Measurements from ENCODE around the gene SH3BP5L.
"Not testable (repeated sequence)": the region's sequence is repeated elsewhere in the genome, so short reads cannot be mapped to it uniquely, and the experiment has no call there.

Gene SH3BP5L

DNA sequence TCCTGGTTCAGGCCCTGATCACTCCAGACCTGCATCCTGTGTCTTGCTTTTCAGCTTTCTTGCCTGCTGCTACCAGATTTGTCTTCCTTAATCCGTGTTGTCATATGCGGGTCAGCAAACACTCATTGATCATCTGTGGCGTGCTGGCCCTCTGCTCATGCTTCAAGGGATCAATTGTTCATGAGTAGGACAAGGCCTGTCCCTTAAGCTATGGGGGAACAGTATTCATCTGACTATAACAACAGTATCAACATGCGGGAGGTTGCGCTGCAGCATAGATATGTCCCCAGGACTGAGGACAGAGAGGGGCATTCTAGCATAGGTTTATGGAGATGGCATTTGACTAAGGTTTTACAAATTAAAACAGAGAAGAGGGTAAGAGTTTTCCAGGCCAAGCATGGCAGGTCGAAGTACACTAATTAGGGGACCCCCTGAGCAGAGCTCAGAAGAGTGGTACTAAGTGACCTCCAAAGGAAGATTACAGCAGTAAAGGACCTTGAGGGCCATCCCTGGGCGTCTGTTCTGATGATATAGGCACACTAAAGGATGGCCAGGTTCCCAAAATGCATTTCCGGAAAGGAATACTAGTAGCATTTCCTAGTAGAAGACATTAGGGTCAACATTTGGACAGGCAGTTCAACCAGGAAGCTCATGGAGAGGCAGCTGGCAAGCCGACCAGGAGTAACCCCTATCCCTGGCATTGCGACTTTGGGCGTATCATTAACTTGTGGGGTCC, 11.5 kb upstream of the SH3BP5L start:
- DNase-seq (ENCODE audit: low spot score), result no peak
- TF ChIP-seq, protein P1, sequence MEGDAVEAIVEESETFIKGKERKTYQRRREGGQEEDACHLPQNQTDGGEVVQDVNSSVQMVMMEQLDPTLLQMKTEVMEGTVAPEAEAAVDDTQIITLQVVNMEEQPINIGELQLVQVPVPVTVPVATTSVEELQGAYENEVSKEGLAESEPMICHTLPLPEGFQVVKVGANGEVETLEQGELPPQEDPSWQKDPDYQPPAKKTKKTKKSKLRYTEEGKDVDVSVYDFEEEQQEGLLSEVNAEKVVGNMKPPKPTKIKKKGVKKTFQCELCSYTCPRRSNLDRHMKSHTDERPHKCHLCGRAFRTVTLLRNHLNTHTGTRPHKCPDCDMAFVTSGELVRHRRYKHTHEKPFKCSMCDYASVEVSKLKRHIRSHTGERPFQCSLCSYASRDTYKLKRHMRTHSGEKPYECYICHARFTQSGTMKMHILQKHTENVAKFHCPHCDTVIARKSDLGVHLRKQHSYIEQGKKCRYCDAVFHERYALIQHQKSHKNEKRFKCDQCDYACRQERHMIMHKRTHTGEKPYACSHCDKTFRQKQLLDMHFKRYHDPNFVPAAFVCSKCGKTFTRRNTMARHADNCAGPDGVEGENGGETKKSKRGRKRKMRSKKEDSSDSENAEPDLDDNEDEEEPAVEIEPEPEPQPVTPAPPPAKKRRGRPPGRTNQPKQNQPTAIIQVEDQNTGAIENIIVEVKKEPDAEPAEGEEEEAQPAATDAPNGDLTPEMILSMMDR (IDR thresholded peaks at IDR 0.05; ENCODE audit: extremely low read depth, missing control alignments), result no peak

DNA sequence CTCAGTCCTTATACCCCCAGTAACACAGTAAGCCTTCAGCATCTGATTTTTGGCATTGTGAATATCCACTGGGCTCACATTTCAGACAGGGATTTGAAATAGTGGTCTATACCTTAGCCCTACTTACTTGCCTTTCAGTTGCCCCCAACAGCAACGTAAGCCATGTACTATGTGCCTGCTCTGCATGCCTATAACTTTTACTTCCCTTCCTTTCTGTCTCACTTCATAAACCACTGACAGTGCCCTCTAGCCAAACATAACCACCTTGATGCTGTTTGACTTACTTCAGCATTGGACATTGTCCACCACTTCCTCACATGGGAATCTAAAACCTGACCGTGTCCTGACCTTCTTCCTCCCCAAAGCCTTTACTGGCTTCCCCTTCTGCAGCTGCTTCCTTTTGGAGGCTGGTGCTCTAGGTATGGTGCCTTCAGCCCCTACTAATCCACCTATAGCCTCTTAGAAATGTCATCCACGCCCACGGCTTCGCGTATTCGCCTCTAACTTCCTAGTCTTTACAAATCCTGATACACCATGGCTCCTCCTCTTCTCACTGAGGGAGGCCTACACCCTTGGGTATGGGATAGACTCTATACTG, 8.7 kb upstream of the SH3BP5L start:
- DNase-seq (ENCODE audit: low spot score), result no peak

DNA sequence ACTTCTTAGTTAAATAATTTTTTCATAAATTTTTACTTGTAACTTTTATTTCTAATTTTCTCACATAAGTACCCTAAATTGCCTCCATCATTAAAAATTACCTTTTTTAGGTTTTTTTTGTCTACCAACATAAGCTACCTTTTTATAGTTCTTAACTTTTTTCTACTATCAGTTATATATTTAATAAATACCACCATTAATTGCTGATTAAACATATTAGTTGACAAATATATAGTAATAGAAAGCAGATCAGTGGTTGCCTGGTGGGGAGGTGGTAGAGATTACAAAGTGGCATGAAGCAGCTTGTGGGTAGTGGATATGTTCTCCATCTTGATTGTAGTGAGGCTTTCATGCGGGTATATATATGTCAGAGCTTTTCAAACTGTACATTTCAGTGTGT, 6.1 kb upstream of the SH3BP5L start:
- no peak for DNase-seq (ENCODE audit: low spot score)
- TF ChIP-seq, protein P1 (IDR thresholded peaks at IDR 0.05; ENCODE audit: extremely low read depth, missing control alignments), result no peak

More for the DNA sequence above, 8.7 kb upstream of the SH3BP5L start:
- TF ChIP-seq, protein P1 (IDR thresholded peaks at IDR 0.05; ENCODE audit: extremely low read depth, missing control alignments), result no peak

DNA sequence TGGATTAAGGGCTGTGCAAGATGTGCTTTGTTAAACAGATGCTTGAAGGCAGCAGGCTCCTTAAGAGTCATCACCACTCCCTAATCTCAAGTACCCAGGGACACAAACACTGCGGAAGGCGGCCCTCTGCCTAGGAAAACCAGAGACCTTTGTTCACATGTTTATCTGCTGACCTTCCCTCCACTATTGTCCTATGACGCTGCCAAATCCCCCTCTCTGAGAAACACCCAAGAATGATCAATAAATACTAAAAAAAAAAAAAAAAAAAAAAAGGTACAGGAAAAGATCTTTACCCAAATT, 5.0 kb upstream of the SH3BP5L start:
- DNase-seq (ENCODE audit: low spot score), result not testable (repeated sequence)

DNA sequence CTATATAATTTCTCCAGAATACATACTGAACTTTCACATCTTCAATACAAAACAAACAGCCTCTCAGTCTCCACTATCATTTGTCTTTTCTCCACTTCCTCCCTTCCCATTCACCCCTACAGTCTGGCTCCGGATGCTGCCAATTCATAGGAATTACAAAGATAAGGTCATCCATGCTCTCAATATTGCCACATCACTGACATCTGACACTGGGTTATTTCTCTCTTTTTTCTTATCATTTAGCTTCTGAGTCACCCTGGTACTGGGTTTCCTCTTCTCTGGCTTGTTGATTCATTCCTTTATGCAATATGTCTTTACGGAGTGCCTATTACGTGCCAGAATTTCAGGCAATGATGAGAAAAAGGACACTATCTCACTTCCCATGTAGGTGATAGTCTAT, 3.1 kb upstream of the SH3BP5L start:
- TF ChIP-seq, protein P1 (IDR thresholded peaks at IDR 0.05; ENCODE audit: extremely low read depth, missing control alignments), result no peak
- DNase-seq (ENCODE audit: low spot score), result no peak

DNA sequence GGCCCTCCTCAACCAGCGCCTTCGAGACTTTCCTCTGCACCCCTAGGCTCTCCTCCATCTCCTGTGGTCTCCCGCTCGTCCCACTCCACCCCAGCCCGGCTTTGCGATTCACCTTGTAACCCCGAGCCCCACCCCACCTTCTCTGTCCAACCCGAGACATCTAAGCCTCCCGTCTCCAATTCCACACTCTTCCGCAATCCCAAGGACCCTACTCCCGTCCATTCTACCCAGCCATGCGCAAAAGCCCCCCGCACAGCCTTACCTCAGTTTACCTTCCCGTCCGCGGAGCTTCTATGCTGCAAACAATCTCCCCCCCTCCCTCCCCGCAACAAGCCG, 174 bp downstream of the SH3BP5L start:
- DNase-seq (ENCODE audit: low spot score), result no peak
- TF ChIP-seq, protein P1 (IDR thresholded peaks at IDR 0.05; ENCODE audit: extremely low read depth, missing control alignments), result no peak

DNA sequence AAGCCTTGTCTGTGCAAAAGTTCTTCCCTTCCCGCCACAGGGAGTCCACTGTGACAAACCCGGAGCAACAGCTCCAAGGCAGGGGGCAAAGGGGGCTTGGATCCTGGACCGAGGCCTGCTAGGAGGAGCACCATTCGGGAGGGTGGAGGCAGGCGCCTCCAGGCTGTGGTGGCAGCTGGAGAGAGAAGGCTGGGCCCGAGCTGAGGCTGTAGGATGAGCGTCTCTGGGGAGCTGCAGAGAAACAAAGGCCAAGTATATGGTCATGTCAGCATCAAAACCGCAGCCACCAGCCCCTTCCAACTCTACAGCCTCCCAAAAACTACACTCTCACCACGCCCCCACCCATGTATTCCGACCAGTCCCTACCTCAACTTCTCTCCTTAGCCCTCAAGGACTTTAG, 579 bp downstream of the SH3BP5L start:
- DNase-seq (ENCODE audit: low spot score), result no peak

More for the DNA sequence above, 579 bp downstream of the SH3BP5L start:
- TF ChIP-seq, protein P1 (IDR thresholded peaks at IDR 0.05; ENCODE audit: extremely low read depth, missing control alignments), result no peak
